ENCODE results near the gene STXBP6. TPM values are rescaled to one million over a fixed set of nuclear protein-coding genes. Genes with fewer than 3 reads are reported as not detected.

Gene STXBP6
- total RNA-seq, 1 donor: 5.8 TPM

- DNase-seq (ENCODE audit: insufficient read length, low spot score, missing footprints): no peak
- no peak overlapping the region for H2AFZ ChIP-seq (ENCODE audit: low read length)
- H3K27ac ChIP-seq (ENCODE audit: low read depth, low read length): no peak overlapping the region
- no peak overlapping the region for H3K4me2 ChIP-seq (ENCODE audit: insufficient read depth, low read length)
- H3K4me1 ChIP-seq (ENCODE audit: insufficient read depth, low read length): no peaks in the 10 kb centered on the region
- H3K79me2 ChIP-seq (ENCODE audit: insufficient read depth, low read length): no peaks in the 10 kb centered on the region
- H3K4me3 ChIP-seq (ENCODE audit: insufficient read depth, low read length): no peak overlapping the region
- no peaks in the 10 kb centered on the region for H3K27me3 ChIP-seq (ENCODE audit: insufficient read depth, low read length)
- H3K9me3 ChIP-seq (ENCODE audit: low read depth, low read length): no peaks in the 10 kb centered on the region
- H4K20me1 ChIP-seq (ENCODE audit: insufficient read depth, low read length): no peaks in the 10 kb centered on the region
- no peaks in the 10 kb centered on the region for H3K36me3 ChIP-seq (ENCODE audit: insufficient read depth, low read length)
- no peak for TF ChIP-seq CTCF (IDR thresholded peaks at IDR 0.05; ENCODE audit: extremely low read depth, low read depth, low read length)
These were observed 57.2 kb downstream of the STXBP6 start for GRCh38 chr14:24992624-24993360.

- TF ChIP-seq CTCF (IDR thresholded peaks at IDR 0.05; ENCODE audit: extremely low read depth, low read depth, low read length): no peak
- no peak overlapping the region for H3K27ac ChIP-seq (ENCODE audit: low read depth, low read length)
- H3K79me2 ChIP-seq (ENCODE audit: insufficient read depth, low read length): no peaks in the 10 kb centered on the region
- no peaks in the 10 kb centered on the region for H3K27me3 ChIP-seq (ENCODE audit: insufficient read depth, low read length)
- no peaks in the 10 kb centered on the region for H3K36me3 ChIP-seq (ENCODE audit: insufficient read depth, low read length)
- no peaks in the 10 kb centered on the region for H3K4me1 ChIP-seq (ENCODE audit: insufficient read depth, low read length)
- H2AFZ ChIP-seq (ENCODE audit: low read length): no peak overlapping the region
- no peak overlapping the region for H3K4me2 ChIP-seq (ENCODE audit: insufficient read depth, low read length)
- DNase-seq (ENCODE audit: insufficient read length, low spot score, missing footprints): no peak
- H3K4me3 ChIP-seq (ENCODE audit: insufficient read depth, low read length): no peak overlapping the region
- no peaks in the 10 kb centered on the region for H4K20me1 ChIP-seq (ENCODE audit: insufficient read depth, low read length)
- H3K9me3 ChIP-seq (ENCODE audit: low read depth, low read length): no peaks in the 10 kb centered on the region
These were observed 58.1 kb downstream of the STXBP6 start for GRCh38 chr14:24991821-24992220.

GRCh38 chr14:24991288-24991687 is 58.7 kb downstream of the STXBP6 start:
- Histone ChIP-seq H3K27ac (ENCODE audit: low read depth, low read length) (no peak overlapping the region), H4K20me1 (ENCODE audit: insufficient read depth, low read length) (no peaks in the 10 kb centered on the region), H3K9me3 (ENCODE audit: low read depth, low read length) (no peaks in the 10 kb centered on the region), H2AFZ (ENCODE audit: low read length) (no peak overlapping the region), H3K4me2 (ENCODE audit: insufficient read depth, low read length) (no peak overlapping the region), H3K79me2 (ENCODE audit: insufficient read depth, low read length) (no peaks in the 10 kb centered on the region), H3K27me3 (ENCODE audit: insufficient read depth, low read length) (no peaks in the 10 kb centered on the region), H3K4me1 (ENCODE audit: insufficient read depth, low read length) (no peaks in the 10 kb centered on the region), H3K4me3 (ENCODE audit: insufficient read depth, low read length) (no peak overlapping the region), H3K36me3 (ENCODE audit: insufficient read depth, low read length) (no peaks in the 10 kb centered on the region)
- no peak for DNase-seq (ENCODE audit: insufficient read length, low spot score, missing footprints)
- TF ChIP-seq CTCF (IDR thresholded peaks at IDR 0.05; ENCODE audit: extremely low read depth, low read depth, low read length): no peak

GRCh38 chr14:24990773-24991172 is 59.2 kb downstream of the STXBP6 start:
- H3K79me2 ChIP-seq (ENCODE audit: insufficient read depth, low read length): no peaks in the 10 kb centered on the region
- no peaks in the 10 kb centered on the region for H3K27me3 ChIP-seq (ENCODE audit: insufficient read depth, low read length)
- TF ChIP-seq CTCF (IDR thresholded peaks at IDR 0.05; ENCODE audit: extremely low read depth, low read depth, low read length): no peak

More at GRCh38 chr14:24990773-24991172, 59.2 kb downstream of the STXBP6 start:
- no peaks in the 10 kb centered on the region for H3K36me3 ChIP-seq (ENCODE audit: insufficient read depth, low read length)
- no peak overlapping the region for H3K4me2 ChIP-seq (ENCODE audit: insufficient read depth, low read length)
- DNase-seq (ENCODE audit: insufficient read length, low spot score, missing footprints): no peak
- H3K9me3 ChIP-seq (ENCODE audit: low read depth, low read length): no peaks in the 10 kb centered on the region
- H3K4me3 ChIP-seq (ENCODE audit: insufficient read depth, low read length): no peak overlapping the region
- no peak overlapping the region for H2AFZ ChIP-seq (ENCODE audit: low read length)
- no peaks in the 10 kb centered on the region for H3K4me1 ChIP-seq (ENCODE audit: insufficient read depth, low read length)
- H4K20me1 ChIP-seq (ENCODE audit: insufficient read depth, low read length): no peaks in the 10 kb centered on the region
- no peak overlapping the region for H3K27ac ChIP-seq (ENCODE audit: low read depth, low read length)
